Colonic mucosa (tissue), 4 donors: ENCODE measurements around the gene YTHDF1. TPM values are rescaled to one million over a fixed set of nuclear protein-coding genes. Genes with fewer than 3 reads are reported as not detected.

Experiments used
- DNase-seq: peaks from one replicate; pipeline ENCODE4 v3.0.0-alpha.2; 2020
- H3K27ac ChIP-seq: fragments of 200-600 bp; one replicate; pipeline ENCODE4 v1.8.0; 2021
- H3K27me3 ChIP-seq: fragments of 200-600 bp; one replicate; pipeline ENCODE4 v1.8.0; 2021
- H3K36me3 ChIP-seq: fragments of 200-600 bp; one replicate; pipeline ENCODE4 v1.8.0; 2021
- H3K4me1 ChIP-seq: fragments of 200-600 bp; one replicate; pipeline ENCODE4 v1.8.0; 2021; ENCODE audit warnings: mild to moderate bottlenecking
- H3K4me3 ChIP-seq: fragments of 200-600 bp; one replicate; pipeline ENCODE4 v1.8.0; 2021
- H3K9ac ChIP-seq, 2 donors: one replicate each; pipeline ENCODE4 v1.7.0; 2013; ENCODE audit warnings: control low read depth in 2 of 2, low read depth in 2 of 2, low read length in 2 of 2
- H3K9me3 ChIP-seq: fragments of 200-600 bp; one replicate; pipeline ENCODE4 v1.8.0; 2021
- intact Hi-C: fragments of 100-400 bp; cut with DNase I; formaldehyde crosslinking; loops from one replicate; pipeline ENCODE4 v1.14.1; 2022
- total RNA-seq, 2 donors: library from RNA; stranded (reverse); fragmentation: NEBNext Ultra II Directional in 1 of 2; extraction: Animal tissue kit (Norgen Biotek cat#: 25700) in 1 of 2; gene quantifications; one replicate each; pipeline ENCODE4 v1.2.1, GENCODE V29; 2021
- TF ChIP-seq, protein P1 (sequence below): fragments of 200-600 bp; IDR thresholded peaks from one replicate; pipeline ENCODE4 v1.8.0; 2022; ENCODE audit warnings: antibody characterized with exemption, mild to moderate bottlenecking
- donor health status: healthy.
- donor health status: DM: no; HTN: no; CAD: no.
- donor health status: DM: no; HTN: no; CAD: no.

Gene YTHDF1
- total RNA-seq, 2 donors from 2014 or later, result 35.4 to 38.7 TPM

DNA sequence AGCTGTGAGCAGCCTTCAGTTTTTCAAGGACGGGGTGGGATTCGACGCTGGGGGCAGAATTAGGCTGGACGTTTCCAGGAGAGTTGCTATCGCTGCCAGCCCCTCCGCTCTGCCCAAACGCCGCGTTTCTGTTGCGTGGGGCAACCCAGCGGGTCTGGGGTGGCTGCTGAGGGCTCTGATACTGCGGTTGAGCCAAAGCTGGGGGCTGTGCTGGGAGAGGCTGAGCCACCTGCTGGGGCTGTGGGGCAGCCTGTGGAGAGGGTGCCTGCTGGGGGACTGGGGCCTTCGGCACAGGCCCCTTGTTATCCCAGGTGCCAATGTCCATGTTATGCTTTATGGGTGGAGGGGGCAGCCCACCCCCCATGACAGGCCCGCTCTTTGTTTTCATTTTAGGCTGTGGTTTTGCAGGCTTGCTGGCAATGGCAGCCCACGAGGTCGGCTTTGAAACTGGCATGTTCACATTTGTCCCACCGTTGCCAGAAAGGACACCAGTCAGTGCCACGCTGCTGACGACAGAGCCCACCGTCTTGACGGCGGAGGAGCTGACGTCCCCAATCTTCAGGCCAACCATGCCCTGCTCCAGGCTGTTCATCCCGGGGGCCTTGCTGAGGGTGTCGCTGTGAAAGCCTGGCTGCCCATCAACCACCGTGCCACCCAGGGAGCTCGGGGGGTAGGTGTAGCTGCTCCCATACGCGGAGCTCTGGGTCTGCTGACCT lies 13.0 kb downstream of the YTHDF1 start:
- no peak overlapping the region for H3K9ac ChIP-seq
- H3K4me1 ChIP-seq, result no peaks in the 10 kb centered on the region
- H3K27ac ChIP-seq, result no peak overlapping the region
- H3K36me3 ChIP-seq, result no peaks in the 10 kb centered on the region
- no peaks in the 10 kb centered on the region for H3K27me3 ChIP-seq
- H3K4me3 ChIP-seq, result no peak overlapping the region
- TF ChIP-seq, protein P1, sequence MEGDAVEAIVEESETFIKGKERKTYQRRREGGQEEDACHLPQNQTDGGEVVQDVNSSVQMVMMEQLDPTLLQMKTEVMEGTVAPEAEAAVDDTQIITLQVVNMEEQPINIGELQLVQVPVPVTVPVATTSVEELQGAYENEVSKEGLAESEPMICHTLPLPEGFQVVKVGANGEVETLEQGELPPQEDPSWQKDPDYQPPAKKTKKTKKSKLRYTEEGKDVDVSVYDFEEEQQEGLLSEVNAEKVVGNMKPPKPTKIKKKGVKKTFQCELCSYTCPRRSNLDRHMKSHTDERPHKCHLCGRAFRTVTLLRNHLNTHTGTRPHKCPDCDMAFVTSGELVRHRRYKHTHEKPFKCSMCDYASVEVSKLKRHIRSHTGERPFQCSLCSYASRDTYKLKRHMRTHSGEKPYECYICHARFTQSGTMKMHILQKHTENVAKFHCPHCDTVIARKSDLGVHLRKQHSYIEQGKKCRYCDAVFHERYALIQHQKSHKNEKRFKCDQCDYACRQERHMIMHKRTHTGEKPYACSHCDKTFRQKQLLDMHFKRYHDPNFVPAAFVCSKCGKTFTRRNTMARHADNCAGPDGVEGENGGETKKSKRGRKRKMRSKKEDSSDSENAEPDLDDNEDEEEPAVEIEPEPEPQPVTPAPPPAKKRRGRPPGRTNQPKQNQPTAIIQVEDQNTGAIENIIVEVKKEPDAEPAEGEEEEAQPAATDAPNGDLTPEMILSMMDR, result no peak
- intact Hi-C loops, result no loop called here
- no peaks in the 10 kb centered on the region for H3K9me3 ChIP-seq
- no peak for DNase-seq

DNA sequence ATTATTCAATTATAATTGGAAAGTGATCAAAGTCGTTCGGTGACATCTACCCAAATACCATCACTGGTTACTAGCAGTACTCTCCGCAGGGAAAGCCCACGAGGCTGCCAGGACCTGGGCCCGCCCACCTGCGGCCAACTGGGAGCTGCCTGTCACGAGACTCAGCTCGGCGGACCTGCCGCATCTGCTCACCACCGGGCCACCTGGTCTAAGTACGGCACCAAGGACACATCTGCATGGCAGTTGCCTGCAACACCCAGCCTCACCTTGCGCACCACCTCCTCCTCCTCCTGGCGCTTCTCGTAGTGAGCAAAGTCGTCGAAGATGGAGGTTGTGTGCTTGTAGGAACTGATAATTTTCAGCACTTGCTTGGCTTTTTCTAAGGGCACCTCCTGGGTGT lies 13.9 kb downstream of the YTHDF1 start:
- Histone ChIP-seq H3K36me3 (no peaks in the 10 kb centered on the region), H3K4me3 (no peak overlapping the region), H3K9me3 (no peaks in the 10 kb centered on the region), H3K27me3 (no peaks in the 10 kb centered on the region), H3K9ac (no peak overlapping the region), H3K4me1 (no peaks in the 10 kb centered on the region), H3K27ac (no peak overlapping the region)
- TF ChIP-seq, protein P1, result no peak
- no peak for DNase-seq
- intact Hi-C loops, result no loop called here

DNA sequence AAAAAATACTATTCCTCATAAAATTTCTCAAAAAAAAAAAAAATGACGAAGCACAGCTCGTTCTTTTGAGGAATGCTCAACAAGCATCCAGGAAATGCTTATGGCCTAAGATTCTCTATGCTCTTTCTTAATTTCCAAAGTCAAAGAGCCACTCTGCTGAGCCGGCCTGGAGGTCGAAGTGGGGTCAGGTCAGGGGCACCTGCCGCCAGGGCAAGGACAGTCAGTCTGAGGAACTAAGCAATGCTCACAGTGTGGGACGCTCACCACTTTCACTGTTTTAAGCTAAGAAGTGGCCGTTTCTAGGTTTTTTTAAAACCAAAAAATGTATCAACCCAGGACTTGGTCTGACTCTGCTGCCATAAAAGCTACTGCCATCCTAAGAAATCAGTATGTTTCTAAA lies 17.3 kb downstream of the YTHDF1 start:
- H3K4me3 ChIP-seq, result no peak overlapping the region
- TF ChIP-seq, protein P1, result no peak
- H3K4me1 ChIP-seq, result no peaks in the 10 kb centered on the region
- H3K36me3 ChIP-seq, result no peaks in the 10 kb centered on the region
- H3K27me3 ChIP-seq, result no peaks in the 10 kb centered on the region
- no peaks in the 10 kb centered on the region for H3K9me3 ChIP-seq
- no peak overlapping the region for H3K27ac ChIP-seq
- no peak for DNase-seq
- intact Hi-C loops, result no loop called here
- H3K9ac ChIP-seq, result no peak overlapping the region

DNA sequence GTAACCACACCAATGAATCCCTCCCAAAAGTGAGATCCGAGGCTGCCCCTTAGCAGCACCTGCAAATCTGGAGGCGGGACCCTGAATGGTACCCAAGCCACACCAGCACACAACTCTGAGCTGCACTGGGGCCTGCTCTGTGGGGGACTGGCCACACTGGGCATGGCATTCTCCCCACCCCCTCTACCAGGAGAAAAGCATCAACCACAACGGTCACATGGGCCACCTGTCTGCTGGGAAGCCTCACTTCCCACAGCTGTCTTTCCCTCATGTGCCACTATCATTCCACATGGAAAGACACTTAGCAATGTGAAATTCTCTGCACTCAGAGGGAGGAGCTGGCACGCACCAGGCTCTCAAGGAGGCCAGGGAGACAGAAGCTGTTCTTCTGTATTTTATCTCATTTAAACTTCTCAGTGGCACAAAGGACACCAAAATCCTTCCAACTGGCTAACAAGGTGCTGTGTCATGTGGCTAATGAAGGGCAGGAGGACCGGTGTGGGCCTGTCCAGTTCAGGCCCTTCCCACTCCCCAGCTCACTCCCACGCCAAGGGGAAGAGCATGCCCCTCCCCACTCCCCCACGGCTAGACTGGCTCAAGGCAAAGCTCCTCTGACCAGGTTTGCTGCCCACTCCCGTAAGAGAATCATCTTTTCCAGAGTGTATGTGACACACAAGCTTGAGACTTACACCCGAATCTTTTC lies 19.0 kb downstream of the YTHDF1 start:
- Histone ChIP-seq H3K9ac (no peak overlapping the region), H3K27ac (no peak overlapping the region), H3K36me3 (no peaks in the 10 kb centered on the region), H3K4me3 (no peak overlapping the region), H3K9me3 (no peaks in the 10 kb centered on the region), H3K27me3 (no peaks in the 10 kb centered on the region), H3K4me1 (no peaks in the 10 kb centered on the region)
- intact Hi-C loops, result no loop called here
- TF ChIP-seq, protein P1, result no peak
- DNase-seq, result no peak

DNA sequence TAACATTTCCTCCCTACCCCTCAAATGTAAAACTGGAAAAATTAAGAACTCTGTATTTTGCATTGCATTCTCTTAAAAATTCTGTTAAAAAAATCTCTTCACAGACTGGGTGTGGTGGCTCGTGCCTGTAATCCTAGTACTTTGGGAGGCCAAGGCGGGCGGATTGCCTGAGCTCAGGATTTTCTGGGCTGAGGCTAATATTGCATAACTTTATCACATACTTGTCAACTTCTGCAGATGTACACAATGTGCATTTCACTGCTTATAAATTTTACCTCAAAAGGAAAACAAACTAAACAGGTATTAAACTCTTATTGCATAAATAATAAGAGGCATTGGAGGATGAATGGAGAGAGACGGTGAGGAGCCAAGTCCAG lies 21.1 kb downstream of the YTHDF1 start:
- H3K9ac ChIP-seq, result no peak overlapping the region
- no peaks in the 10 kb centered on the region for H3K4me1 ChIP-seq
- no peaks in the 10 kb centered on the region for H3K27me3 ChIP-seq
- no peak for DNase-seq
- H3K36me3 ChIP-seq, result no peaks in the 10 kb centered on the region
- no peak overlapping the region for H3K27ac ChIP-seq
- TF ChIP-seq, protein P1, result no peak
- H3K4me3 ChIP-seq, result no peak overlapping the region
- H3K9me3 ChIP-seq, result no peaks in the 10 kb centered on the region
- intact Hi-C loops, result no loop called here
